Measurements from ENCODE around the gene TMPRSS15. TPM values are rescaled to one million over a fixed set of nuclear protein-coding genes. Genes with fewer than 3 reads are reported as not detected.

The TMPRSS15 gene
- not detected in 2 replicates for total RNA-seq (2014; rRNA removed; shearing (Covaris generic))

DNA sequence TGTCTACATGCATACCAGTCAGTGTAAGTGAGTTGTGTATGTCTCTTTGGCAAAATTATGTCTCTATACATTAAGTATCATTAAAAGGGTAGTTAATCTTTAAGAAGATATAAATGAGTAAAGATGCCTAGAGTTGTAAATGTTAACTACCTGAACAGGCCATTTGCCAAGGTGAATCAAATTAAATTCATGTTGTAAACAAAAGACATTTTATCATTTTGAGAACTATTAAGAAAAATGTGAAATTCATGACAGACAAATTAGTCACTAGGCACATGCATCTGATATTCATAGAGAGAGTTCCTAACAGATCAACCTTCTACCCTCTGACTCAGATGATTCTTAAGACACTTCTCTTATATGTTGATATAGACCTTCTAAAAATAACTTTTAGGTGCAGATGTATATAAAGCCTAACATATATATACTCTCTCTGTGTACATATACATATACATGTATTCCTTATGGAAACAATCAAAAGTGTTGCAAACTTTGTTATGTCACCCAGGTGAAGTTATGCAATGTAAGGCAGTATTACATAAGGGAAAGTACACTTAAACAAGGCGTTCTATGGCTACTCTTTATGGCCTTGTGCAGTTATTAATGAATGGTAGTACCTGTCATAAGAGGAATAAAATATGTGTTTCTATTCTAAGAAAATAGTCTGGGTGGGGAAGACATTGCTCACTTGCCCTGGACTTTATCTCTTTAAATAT, at the start of gene TMPRSS15:
TMPRSS15 (minus strand) TSS at position 51 of the 716 bp plus-strand sequence. CDS start 163 bp downstream, outside the sequence.
- Histone ChIP-seq H3K9me3 (replicated peaks) (no peaks in the 10 kb centered on the region), H3K27me3 (replicated peaks) (no peaks in the 10 kb centered on the region), H3K27ac (no peak within 1 kb of the TSS), H3K4me3 (no peak within 1 kb of the TSS), H3K36me3 (no peaks in the 10 kb centered on the region), H3K4me1 (replicated peaks) (no peaks in the 10 kb centered on the region)
- no peak for DNase-seq (ENCODE audit: low read depth in 1 of 2, low spot score in 2 of 2)

DNA sequence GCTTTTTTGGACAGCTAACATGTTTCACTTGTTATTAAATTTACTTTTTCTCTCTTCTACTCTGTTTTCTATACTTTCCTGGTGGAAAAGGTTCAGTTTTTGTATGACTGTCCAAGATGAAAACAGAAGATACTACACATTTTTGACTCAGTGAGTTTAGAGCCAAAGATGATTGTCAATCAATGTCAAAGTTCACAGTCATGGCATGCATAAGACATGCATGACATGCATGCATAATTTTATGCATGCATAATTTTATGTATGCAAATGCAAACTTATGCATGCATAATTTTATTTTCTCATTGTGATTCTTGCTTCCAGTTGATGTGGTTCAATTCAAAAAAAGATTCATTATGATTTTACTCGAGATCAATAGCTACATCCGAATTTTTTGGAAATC, 48.1 kb upstream of the TMPRSS15 start:
- H3K36me3 ChIP-seq, result no peaks in the 10 kb centered on the region
- no peaks in the 10 kb centered on the region for H3K4me1 ChIP-seq (replicated peaks)
- H3K4me3 ChIP-seq, result no peak overlapping the region
- no peak for DNase-seq (ENCODE audit: low read depth in 1 of 2, low spot score in 2 of 2)
- H3K27me3 ChIP-seq (replicated peaks), result no peaks in the 10 kb centered on the region
- H3K9me3 ChIP-seq (replicated peaks), result no peaks in the 10 kb centered on the region
- H3K27ac ChIP-seq, result no peak overlapping the region

DNA sequence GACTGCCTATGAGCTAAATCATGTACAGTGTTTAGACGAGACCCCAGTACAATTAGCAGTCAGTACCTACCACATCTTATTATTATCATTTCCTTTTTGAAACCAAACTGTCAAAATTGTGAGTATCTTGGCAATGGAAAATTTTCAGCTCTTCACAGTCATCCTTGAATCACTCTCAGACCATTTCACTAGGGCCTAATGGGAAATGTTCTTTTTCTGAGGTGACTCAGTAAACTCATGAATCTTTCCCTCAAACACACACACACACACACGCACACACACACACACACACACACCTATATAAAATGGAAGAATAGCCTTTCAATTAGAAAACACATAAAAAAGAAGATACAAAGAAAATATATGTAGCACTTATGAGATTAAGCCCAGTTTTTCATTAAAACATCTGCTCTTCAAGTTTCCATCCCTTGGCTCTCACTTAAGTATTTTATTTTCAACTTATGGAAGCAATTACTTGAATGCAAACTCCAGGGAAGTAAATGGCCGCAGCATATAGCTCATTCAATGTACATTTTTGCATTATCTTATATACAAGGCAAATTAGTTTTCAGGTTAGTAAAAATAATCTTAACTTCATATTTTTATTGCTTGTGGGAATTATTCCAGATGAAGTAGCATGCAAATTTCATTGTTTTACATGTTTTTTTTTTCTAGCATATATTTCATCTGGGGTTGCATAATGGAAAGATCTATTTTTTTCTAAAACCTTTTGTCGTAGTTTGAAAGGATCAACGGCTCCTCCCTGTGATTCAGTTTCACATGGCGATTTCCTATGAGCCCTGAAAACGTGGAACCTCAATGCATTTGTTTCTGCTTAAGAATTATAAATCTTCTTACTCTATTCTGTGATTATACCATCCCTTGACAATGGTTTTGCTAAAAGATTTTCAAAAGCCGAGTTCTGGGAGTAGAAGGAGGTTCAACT, 46.3 kb upstream of the TMPRSS15 start:
- H3K27ac ChIP-seq, result no peak overlapping the region
- H3K9me3 ChIP-seq (replicated peaks), result no peaks in the 10 kb centered on the region
- no peaks in the 10 kb centered on the region for H3K4me1 ChIP-seq (replicated peaks)
- H3K4me3 ChIP-seq, result no peak overlapping the region
- DNase-seq (ENCODE audit: low read depth in 1 of 2, low spot score in 2 of 2), result no peak
- H3K36me3 ChIP-seq, result no peaks in the 10 kb centered on the region
- H3K27me3 ChIP-seq (replicated peaks), result no peaks in the 10 kb centered on the region

DNA sequence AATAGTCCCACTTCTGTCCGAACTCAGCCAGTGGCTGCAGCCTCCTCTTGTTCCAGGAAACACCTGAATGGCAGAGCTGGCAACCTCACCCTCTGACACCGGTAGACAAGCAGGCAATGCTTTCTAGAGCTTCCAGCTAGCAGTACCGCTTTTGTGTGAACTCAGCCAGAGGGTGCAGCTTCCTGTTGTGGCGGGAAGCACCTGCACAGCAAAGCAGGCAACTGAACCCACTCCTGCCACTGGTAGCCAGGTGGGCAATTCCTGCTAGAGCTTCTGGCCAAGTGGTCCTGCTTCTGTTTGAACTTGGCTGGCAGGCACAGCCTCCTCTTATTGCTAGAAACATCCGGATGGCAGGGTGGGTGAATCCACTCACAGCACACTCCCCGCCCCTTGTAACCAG, 40.1 kb upstream of the TMPRSS15 start:
- DNase-seq (ENCODE audit: low read depth in 1 of 2, low spot score in 2 of 2), result no peak
- Histone ChIP-seq H3K36me3 (no peaks in the 10 kb centered on the region), H3K27me3 (replicated peaks) (no peaks in the 10 kb centered on the region), H3K9me3 (replicated peaks) (no peaks in the 10 kb centered on the region; the same call in 1 of the 2 replicates), H3K4me1 (replicated peaks) (no peaks in the 10 kb centered on the region), H3K4me3 (no peak overlapping the region), H3K27ac (no peak overlapping the region)

- no peaks in the 10 kb centered on the region for H3K27me3 ChIP-seq (replicated peaks)
- H3K4me3 ChIP-seq, result no peak overlapping the region
- H3K36me3 ChIP-seq, result no peaks in the 10 kb centered on the region
- H3K27ac ChIP-seq, result no peak overlapping the region
- no peaks in the 10 kb centered on the region for H3K4me1 ChIP-seq (replicated peaks)
- no peaks in the 10 kb centered on the region; the same call in 1 of the 2 replicates for H3K9me3 ChIP-seq (replicated peaks)
- no peak for DNase-seq (ENCODE audit: low read depth in 1 of 2, low spot score in 2 of 2)
These were observed 39.5 kb upstream of the TMPRSS15 start for GRCh38 chr21:18443085-18443484.

GRCh38 chr21:18430341-18430740, 26.8 kb upstream of the TMPRSS15 start:
- no peak for DNase-seq (ENCODE audit: low read depth in 1 of 2, low spot score in 2 of 2)
- no peaks in the 10 kb centered on the region for H3K36me3 ChIP-seq
- H3K4me1 ChIP-seq (replicated peaks), result no peaks in the 10 kb centered on the region
- no peaks in the 10 kb centered on the region for H3K27me3 ChIP-seq (replicated peaks)
- no peak overlapping the region for H3K27ac ChIP-seq
- no peak overlapping the region for H3K4me3 ChIP-seq
- H3K9me3 ChIP-seq (replicated peaks), result no peaks in the 10 kb centered on the region

GRCh38 chr21:18424276-18424675, 20.7 kb upstream of the TMPRSS15 start:
- no peak overlapping the region for H3K4me3 ChIP-seq
- no peaks in the 10 kb centered on the region for H3K36me3 ChIP-seq
- no peak for DNase-seq (ENCODE audit: low read depth in 1 of 2, low spot score in 2 of 2)
- 0 out of 2 replicates have a peak, but pooled peaks cover 4% of the 10 kb centered on the region for H3K9me3 ChIP-seq (replicated peaks)
- H3K27ac ChIP-seq, result no peak overlapping the region
- 0 out of 2 replicates have a peak, but pooled peaks cover 3% of the 10 kb centered on the region for H3K27me3 ChIP-seq (replicated peaks)
- no peaks in the 10 kb centered on the region for H3K4me1 ChIP-seq (replicated peaks)

DNA sequence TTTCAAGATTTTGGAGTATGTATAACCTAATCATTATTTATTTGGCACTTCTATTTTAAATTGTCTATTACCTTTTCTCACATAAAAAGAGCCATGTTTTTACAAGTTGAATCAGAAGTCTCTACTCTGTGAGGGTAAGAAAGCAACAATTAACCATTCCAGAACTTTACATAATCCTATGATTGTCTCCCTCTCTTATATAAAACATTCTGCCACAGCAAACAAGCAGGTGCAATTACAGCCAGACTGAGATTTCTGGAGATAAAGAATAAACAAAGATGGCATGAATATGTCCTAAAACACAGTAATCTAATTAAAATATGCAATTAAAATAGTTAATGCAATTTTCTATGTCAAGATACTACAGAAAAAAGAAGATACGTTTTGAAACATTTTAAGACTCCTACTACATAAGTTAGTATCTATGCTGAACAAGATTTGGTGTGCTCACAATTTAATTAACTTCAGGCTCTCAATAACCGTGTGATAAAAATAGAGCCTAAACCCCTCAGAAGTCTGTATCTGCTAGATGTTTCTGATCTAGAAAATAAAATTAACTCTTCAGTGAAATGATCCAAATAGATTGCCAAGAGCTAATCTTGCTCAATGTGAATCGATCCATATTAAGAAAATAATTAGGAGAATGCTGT, 13.7 kb upstream of the TMPRSS15 start:
- no peak overlapping the region for H3K27ac ChIP-seq
- no peaks in the 10 kb centered on the region for H3K27me3 ChIP-seq (replicated peaks)
- H3K4me1 ChIP-seq (replicated peaks), result no peaks in the 10 kb centered on the region
- H3K9me3 ChIP-seq (replicated peaks), result 0 out of 2 replicates have a peak, but pooled peaks cover 4% of the 10 kb centered on the region
- DNase-seq (ENCODE audit: low read depth in 1 of 2, low spot score in 2 of 2), result no peak
- H3K36me3 ChIP-seq, result no peaks in the 10 kb centered on the region
- no peak overlapping the region for H3K4me3 ChIP-seq

GRCh38 chr21:18411565-18411964, 8.0 kb upstream of the TMPRSS15 start:
- no peak for DNase-seq (ENCODE audit: low read depth in 1 of 2, low spot score in 2 of 2)
- no peaks in the 10 kb centered on the region for H3K27me3 ChIP-seq (replicated peaks)
- H3K36me3 ChIP-seq, result no peaks in the 10 kb centered on the region
- H3K4me1 ChIP-seq (replicated peaks), result no peaks in the 10 kb centered on the region
- no peak overlapping the region for H3K27ac ChIP-seq
- H3K9me3 ChIP-seq (replicated peaks), result no peaks in the 10 kb centered on the region
- no peak overlapping the region for H3K4me3 ChIP-seq

DNA sequence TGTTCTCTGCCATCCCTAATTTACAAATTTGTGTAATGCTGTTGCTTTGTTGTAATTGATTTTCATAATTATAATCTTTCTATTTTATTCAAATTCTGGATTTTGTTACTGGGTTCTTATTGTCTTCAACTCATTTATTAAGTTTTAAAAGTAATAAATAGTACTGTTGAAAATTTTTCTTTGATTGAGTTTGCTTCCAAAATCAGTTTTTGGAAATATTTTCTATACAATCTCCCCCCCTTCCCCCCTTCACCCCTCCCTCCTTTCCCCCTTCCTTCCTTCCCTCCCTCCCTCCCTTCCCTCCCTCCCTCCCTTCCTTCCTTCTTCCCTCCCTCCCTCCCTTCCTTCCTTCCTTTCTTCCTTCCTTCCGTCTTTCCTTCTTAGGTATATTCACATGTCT, 6.0 kb upstream of the TMPRSS15 start:
- Histone ChIP-seq H3K4me1 (replicated peaks) (no peaks in the 10 kb centered on the region), H3K27ac (no peak overlapping the region), H3K36me3 (no peaks in the 10 kb centered on the region), H3K9me3 (replicated peaks) (no peaks in the 10 kb centered on the region), H3K4me3 (no peak overlapping the region), H3K27me3 (replicated peaks) (no peaks in the 10 kb centered on the region)
- no peak for DNase-seq (ENCODE audit: low read depth in 1 of 2, low spot score in 2 of 2)

GRCh38 chr21:18398843-18399242, 4.7 kb downstream of the TMPRSS15 start:
- no peaks in the 10 kb centered on the region for H3K4me1 ChIP-seq (replicated peaks)
- no peak overlapping the region for H3K4me3 ChIP-seq
- DNase-seq (ENCODE audit: low read depth in 1 of 2, low spot score in 2 of 2), result no peak
- H3K9me3 ChIP-seq (replicated peaks), result no peaks in the 10 kb centered on the region
- H3K27ac ChIP-seq, result no peak overlapping the region
- no peaks in the 10 kb centered on the region for H3K36me3 ChIP-seq
- H3K27me3 ChIP-seq (replicated peaks), result no peaks in the 10 kb centered on the region

DNA sequence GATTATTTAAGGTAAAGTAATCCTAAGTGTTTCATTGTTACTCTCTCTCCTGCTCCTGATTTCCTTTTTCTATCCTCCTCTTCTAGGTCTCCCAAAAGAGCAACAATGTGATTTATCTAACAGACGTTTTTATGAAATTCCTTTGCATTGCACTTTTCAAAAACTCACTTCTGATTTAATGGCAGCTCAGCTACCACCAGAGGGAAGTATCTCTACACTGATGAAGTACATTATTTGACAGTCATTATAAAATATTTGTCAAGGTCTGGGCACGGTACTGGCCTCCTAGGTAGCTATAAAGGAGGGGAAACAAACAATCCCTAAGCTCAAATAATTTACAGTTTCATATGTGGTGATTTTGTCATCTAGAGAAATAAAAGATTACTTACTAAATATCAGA, 15.6 kb downstream of the TMPRSS15 start:
- H3K4me3 ChIP-seq, result no peak overlapping the region
- DNase-seq (ENCODE audit: low read depth in 1 of 2, low spot score in 2 of 2), result no peak
- H3K27me3 ChIP-seq (replicated peaks), result no peaks in the 10 kb centered on the region
- no peaks in the 10 kb centered on the region for H3K36me3 ChIP-seq
- H3K9me3 ChIP-seq (replicated peaks), result 0 out of 2 replicates have a peak, but pooled peaks cover 2% of the 10 kb centered on the region
- H3K4me1 ChIP-seq (replicated peaks), result no peaks in the 10 kb centered on the region
- H3K27ac ChIP-seq, result no peak overlapping the region

DNA sequence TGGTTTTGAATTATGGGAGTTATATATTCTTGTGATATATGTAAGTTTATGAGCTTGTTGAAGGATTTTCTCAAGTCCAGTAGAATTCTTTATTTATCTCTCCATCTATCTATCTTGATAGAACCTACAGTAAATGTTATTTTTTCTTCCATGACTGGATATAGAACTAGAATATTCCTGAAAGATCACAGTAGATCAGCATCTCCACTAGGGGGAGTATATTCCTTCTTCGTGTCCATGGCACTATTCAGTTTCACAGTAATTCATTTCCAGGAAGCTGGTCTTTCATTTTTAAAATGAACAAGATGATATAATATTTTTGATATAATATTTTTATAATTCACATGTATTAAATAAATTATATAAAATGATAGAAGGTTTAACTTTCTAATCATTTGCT, 18.8 kb downstream of the TMPRSS15 start:
- Histone ChIP-seq H3K4me1 (replicated peaks) (no peaks in the 10 kb centered on the region), H3K9me3 (replicated peaks) (no peaks in the 10 kb centered on the region), H3K36me3 (no peaks in the 10 kb centered on the region), H3K27ac (no peak overlapping the region), H3K4me3 (no peak overlapping the region), H3K27me3 (replicated peaks) (no peaks in the 10 kb centered on the region)
- no peak for DNase-seq (ENCODE audit: low read depth in 1 of 2, low spot score in 2 of 2)

Data from SJSA1 (cell line).